Breast epithelium (tissue), 3 donors: ENCODE results near the gene RNF41.

Experiments used
- POLR2AphosphoS5 ChIP-seq, 3 donors: sonication (generic); formaldehyde crosslinking; IDR thresholded peaks; one replicate each; pipeline ENCODE4 v1.6.1; 2017; ENCODE audit warnings: antibody characterized with exemption in 3 of 3
- TF ChIP-seq, protein P1 (sequence below), 3 donors: fragments of 450-650 bp; IDR thresholded peaks; one replicate each; pipeline ENCODE4 v1.5.1; 2016 to 2017; ENCODE audit warnings: antibody characterized with exemption in 3 of 3, mild to moderate bottlenecking in 3 of 3, moderate library complexity in 3 of 3

DNA sequence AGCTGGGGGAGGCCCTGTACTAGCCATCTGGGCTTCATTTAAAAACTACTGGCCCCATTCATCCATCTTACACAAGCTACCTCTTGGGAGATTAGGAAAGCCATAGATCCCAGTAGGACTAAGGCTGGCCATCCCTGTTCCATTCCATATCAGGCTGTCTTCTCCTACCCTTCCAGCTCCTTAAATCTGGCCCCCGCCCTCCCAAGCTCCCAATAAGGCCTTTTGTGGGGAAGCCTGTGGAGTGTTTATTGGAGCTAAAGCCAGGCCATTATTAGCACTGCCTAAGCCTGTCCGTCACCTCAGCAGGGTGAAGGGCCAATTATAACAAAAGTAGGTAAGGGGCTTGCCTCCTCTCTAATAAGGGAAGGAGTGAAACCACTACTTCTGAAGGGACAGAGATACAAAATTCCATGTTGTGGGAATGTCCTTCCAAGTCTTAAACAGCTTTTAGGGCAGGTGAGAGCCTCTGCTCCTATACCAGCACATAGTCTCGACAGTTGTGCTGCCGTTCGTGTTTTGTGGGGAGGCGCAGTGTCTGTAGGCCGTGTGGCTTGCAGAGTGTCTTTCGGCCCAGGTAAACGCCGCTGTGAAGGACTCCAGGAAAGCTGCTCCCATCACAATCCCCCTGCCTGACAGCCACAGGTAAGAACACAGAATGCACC lies 59.9 kb downstream of the RNF41 start:
- TF ChIP-seq, protein P1, sequence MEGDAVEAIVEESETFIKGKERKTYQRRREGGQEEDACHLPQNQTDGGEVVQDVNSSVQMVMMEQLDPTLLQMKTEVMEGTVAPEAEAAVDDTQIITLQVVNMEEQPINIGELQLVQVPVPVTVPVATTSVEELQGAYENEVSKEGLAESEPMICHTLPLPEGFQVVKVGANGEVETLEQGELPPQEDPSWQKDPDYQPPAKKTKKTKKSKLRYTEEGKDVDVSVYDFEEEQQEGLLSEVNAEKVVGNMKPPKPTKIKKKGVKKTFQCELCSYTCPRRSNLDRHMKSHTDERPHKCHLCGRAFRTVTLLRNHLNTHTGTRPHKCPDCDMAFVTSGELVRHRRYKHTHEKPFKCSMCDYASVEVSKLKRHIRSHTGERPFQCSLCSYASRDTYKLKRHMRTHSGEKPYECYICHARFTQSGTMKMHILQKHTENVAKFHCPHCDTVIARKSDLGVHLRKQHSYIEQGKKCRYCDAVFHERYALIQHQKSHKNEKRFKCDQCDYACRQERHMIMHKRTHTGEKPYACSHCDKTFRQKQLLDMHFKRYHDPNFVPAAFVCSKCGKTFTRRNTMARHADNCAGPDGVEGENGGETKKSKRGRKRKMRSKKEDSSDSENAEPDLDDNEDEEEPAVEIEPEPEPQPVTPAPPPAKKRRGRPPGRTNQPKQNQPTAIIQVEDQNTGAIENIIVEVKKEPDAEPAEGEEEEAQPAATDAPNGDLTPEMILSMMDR (IDR thresholded peaks at IDR 0.05): no peak
- TF ChIP-seq POLR2AphosphoS5 (IDR thresholded peaks at IDR 0.05): no peak
